Inflammatory macrophage treated with lipopolysaccharide for 1 hour (primary cell): ENCODE results near the gene LOXL4.

ENCODE experiments used
- DNase-seq, 2 donors: peaks; one replicate each; pipeline ENCODE4 v3.0.0-alpha.2; 2020 to 2022

The LOXL4 gene

DNA sequence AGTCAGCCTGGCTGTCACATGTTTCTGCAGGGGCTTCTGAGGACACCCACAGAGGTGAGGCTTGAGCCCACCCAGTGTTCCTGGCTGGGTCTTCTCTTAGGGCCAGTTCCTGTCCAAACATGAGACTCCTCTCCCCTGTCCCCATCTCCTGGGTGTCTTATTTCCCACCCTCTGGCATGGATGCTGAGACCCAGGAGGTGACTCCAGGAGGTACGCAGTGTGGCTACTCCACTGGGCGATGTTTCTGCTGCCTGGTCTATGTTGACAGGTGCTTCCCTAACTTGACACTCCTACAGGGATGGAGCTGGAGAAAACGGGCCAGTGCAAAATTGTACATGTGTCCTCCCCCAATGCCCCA lies 26.3 kb upstream of the LOXL4 start:
- DNase-seq: no peak

DNA sequence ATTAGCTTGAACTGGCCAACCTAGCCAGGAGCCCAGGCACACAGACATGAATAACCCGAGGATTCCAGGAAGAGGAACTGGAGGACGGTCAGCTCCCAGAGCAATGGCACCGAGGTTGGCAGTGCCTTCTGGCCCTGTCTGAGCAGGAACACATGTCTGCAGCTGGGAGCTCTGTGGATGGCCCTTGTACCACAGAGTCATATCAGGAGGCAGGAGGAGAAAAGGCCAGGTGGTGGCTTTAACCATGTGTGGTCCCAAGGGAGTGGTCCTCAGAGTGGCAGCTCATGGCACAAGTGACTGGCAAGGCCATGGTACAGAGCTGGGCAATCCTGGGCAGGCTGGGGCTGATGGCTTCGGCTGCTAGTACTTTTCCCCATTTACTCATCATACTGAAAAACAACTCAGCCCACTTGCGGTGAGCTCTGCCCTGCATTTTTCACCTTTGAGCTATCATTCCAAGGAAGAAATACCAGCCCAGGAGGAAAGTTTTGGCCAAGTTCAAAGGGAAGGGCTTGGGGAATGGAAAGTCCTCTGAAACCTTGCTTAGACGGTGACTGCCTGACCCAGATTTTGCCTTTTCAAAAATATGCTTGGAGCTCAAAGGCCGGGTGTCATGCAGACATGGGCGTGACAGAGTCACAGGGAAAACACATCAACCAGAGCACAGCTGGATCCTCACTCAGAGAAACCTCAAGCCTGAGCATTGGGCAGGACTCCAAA lies 25.7 kb upstream of the LOXL4 start:
- no peak for DNase-seq

DNA sequence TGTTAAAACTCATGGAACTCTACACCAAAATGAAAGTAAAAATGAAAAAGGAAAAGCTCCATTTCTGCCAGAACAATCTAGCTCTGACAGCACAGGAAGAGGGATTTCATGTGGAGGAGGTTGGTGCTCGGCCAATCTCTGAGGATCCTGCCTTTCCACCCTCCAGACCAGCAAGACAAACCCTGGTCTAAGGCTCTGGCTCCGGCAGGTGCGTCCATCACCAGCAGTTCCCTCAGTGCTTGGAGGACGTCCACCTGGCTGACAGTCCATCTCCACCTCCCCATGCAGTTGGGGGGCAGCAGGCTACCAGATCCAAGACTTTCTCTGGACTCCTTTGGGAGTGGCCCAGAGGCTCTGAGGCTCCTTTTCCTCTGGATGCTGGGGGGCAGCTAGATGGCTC lies 25.0 kb upstream of the LOXL4 start:
- DNase-seq: no peak

GRCh38 chr10:98289802-98290209 lies 21.8 kb upstream of the LOXL4 start:
- no peak for DNase-seq

GRCh38 chr10:98287321-98287720 lies 19.3 kb upstream of the LOXL4 start:
- no peak for DNase-seq

DNA sequence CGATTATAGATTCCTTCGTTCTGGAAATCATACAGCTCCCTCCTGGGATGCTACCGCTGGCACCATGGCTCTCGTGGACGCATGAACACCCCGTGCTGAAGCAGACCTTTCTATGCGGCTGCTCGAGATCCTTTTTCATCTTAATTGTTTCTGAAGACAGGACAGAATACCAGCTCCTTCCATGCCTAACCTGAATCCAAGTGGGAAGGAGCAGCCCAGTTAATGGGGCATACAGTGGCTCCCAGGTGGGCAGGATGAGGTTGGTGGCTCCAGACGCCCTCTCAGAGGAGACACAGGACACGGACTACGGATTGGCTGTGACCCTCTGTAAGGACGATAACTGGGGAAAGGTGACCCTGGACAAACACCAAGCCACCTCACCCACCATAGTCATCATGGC lies 18.4 kb upstream of the LOXL4 start:
- no peak for DNase-seq

DNA sequence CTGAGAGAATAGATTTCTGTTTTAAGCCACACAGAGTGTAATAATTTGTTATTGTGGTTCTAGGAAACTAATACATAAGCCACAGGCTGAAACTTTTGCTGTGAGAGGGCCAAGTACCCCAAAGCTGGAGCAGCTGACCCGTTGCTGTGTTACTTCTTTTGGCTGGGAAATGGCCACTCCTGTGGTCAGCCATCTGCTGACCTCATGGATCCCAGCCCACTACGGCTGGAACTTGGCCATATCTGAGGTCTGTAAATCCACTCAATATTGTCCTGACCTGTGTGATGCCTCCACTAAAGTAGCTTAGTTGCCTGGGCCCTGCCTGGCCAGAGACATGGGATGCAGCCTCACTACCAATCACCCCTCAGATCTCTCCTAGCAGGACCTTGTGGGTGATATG lies 17.4 kb upstream of the LOXL4 start:
- no peak for DNase-seq

- DNase-seq: no peak
Observed at GRCh38 chr10:98276311-98276710, 8.3 kb upstream of the LOXL4 start.

- no peak for DNase-seq
Observed at GRCh38 chr10:98274562-98274961, 6.6 kb upstream of the LOXL4 start.

- DNase-seq: no peak
Observed at GRCh38 chr10:98273057-98273850, 5.3 kb upstream of the LOXL4 start.

DNA sequence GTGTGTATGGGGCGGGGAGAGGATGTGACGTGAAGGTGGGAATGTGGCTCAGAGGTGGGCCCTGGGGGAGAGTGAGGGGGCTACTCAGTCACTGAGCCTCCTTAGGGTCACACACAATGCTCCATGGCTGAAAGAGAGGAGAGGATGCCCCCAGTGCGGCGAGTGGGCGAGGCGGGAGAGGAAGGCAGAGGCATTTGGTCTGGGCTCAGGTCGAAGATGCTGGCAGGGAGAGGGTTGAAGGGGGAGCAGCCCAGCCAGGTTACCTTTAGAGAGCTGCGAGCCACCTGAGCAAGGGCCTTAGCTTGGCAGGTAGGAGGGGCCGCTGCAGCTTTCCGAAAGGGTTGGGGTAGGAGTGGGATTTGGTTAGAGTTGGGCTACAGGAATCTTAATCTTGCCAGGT lies 4.7 kb upstream of the LOXL4 start:
- DNase-seq: no peak

- DNase-seq: no peak
Observed at GRCh38 chr10:98272245-98272644, 4.3 kb upstream of the LOXL4 start.

DNA sequence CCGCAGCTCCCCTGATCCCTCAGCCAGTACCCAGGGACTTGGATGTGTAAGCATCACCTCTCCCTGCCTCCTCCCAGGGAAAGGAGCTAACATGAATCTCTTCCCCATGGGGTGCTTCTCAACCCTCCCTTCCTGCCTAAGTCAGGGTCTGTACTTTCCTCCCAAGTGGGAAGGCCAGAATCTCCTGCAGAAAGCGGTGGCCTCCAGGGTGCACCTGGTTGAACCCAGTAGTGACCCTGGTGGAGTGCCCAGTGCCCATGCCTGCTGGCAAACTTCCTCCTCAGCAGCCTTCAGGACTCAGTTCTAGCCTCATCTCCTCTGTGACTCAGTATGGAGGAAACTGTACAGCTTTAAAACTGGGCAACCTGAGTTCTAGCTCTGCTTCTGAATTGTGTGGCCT lies 2.8 kb upstream of the LOXL4 start:
- DNase-seq: no peak

GRCh38 chr10:98270073-98270740 lies 2.2 kb upstream of the LOXL4 start:
- no peak for DNase-seq

- no peak for DNase-seq
Observed at GRCh38 chr10:98269435-98269912, 1.5 kb upstream of the LOXL4 start.

GRCh38 chr10:98268694-98269431 lies 869 bp upstream of the LOXL4 start:
- no peak for DNase-seq

GRCh38 chr10:98267069-98267893 lies 713 bp downstream of the LOXL4 start:
- no peak for DNase-seq

GRCh38 chr10:98266647-98267046 lies 1.3 kb downstream of the LOXL4 start:
- no peak for DNase-seq

DNA sequence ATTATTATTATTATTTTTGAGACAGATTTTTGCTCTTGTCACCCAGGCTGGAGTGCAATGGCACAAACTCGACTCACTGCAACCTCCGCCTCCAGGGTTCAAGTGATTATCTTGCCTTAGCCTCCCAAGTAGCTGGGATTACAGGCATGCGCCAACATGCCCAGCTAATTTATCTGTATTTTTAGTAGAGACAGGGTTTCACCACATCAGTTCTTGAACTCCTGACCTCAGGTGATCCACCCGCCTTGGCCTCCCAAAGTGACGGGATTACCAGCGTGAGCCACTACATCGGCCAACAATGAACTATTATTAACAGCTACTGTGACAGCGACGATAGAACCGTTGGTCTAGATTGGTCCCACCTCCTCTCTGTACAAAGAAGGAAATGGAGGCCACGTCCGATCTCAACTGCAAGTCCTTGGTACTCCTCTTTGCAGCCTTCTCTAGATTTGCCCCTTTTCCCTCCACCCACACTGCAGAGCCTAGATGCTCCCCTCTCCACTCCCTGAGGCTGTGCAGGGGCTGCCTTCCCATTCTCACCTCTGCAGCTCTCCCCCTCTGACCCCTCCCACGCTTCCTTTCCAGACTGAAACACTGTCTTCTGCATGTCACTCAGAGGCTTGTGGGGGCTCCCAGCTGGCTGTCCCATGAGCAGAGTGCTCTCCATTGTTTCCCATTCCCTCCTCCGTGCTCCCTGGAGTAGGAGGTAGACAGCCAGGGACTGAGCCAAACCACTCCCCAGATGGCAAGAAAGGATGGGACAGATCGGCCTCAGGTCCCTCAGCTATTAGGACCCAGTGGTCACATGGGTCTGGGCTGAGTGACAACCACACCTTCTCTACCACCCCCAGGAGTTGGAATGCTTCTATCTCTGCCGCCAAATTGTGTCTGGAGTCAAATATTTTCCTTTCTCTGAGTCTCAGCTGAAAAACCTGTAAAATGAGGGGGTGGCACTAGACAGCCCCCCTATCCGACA lies 2.3 kb downstream of the LOXL4 start:
- DNase-seq: no peak

- DNase-seq: no peak
Observed at GRCh38 chr10:98264378-98265065, 3.5 kb downstream of the LOXL4 start.
